ENCODE measurements around the gene RGS5.
A peak's percentile ranks its signal among the peaks of the same experiment; 100 is the strongest.

RGS5 gene

DNA sequence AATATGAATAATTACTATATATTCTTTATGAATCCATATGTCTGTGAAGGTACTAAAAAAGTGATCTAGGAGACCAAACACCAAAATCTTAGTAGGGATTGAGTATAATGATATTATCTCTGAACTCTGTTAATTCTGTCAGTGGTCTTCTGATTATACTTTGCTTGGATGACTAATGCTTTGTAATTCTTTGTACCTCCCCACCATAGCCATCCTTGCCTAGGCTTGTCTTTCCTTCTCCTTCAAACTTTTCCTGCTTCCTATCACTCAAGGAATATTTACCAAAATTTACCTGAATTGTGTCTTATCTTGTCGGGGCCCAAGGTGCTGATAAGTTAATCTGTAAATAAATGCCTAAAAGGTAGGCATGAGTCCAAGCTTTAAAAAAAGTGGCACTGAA lies 845 bp upstream of the RGS5 start:
- in situ Hi-C loops (cut with HindIII; ENCODE audit: low pct_unique_long_range_greater_than_20kb, low sequenced_read_pairs): no loop called here
- TF ChIP-seq JUND (IDR thresholded peaks at IDR 0.05; ENCODE audit: low read depth): no peak

DNA sequence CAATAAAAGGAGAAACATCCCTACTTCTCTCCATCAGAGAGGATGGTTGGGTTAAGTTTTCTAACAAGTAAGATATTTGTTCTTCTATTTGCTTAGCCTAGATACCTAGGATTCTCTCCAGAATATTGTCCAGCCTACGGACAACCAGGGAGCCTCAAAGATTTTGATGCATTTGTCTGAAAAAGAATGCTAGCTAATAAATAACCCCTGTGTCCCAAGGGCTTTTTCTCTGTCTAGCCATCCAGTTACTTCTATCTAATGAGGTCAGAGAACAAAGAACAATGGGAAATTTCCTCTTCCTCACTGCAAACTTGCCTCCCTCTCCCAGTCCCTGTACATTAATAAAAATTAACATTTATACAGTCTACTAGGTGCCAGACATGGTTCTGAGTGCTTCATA lies 810 bp downstream of the RGS5 start:
- in situ Hi-C loops (cut with HindIII; ENCODE audit: low pct_unique_long_range_greater_than_20kb, low sequenced_read_pairs): no loop called here
- DNase-seq (ENCODE audit: low read depth in 1 of 2, low spot score in 1 of 2): no peak
- no peak for TF ChIP-seq JUND (IDR thresholded peaks at IDR 0.05; ENCODE audit: low read depth)

More for the DNA sequence above, 845 bp upstream of the RGS5 start:
- no peak for DNase-seq (ENCODE audit: low read depth in 1 of 2, low spot score in 1 of 2)

DNA sequence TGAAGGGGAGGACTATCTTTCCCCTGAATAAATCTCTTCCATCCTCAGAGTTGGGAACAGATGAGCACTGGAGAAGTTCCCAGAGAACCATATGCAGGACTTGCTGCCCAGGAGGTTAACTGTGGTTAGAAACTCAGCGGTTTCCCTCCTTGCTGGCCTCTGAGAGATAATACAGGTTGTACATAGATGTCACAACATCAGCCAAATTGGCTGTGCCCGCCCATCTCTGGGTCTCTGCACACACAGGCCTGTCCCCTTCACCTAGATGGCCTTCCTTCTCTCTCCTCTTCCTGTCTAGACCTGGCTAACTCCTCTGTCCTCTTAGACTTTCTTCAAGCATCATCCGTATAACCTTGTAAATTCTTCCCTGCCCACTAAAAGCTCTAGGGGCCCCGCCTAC lies 5.7 kb downstream of the RGS5 start:
- TF ChIP-seq JUND (IDR thresholded peaks at IDR 0.05; ENCODE audit: low read depth): no peak
- in situ Hi-C loops (cut with HindIII; ENCODE audit: low pct_unique_long_range_greater_than_20kb, low sequenced_read_pairs): no loop called here
- no peak for DNase-seq (ENCODE audit: low read depth in 1 of 2, low spot score in 1 of 2)

DNA sequence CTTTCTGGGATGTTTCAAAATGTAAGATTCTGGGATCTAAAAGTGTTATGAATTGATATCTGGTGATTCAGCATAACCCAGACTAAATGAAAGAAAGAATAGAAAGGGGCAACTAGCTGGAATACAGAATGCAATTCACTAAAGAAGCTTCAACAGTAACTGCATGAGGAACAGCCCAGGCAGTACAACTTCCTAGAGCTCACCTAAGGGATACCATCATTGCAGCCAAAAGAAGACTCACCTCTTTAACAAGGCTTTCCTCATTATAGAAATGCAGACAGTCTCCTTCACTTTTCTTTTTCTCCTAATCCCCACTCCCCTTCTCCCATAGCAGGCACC lies 6.3 kb downstream of the RGS5 start:
- in situ Hi-C loops (cut with HindIII; ENCODE audit: low pct_unique_long_range_greater_than_20kb, low sequenced_read_pairs): no loop called here
- no peak for TF ChIP-seq JUND (IDR thresholded peaks at IDR 0.05; ENCODE audit: low read depth)
- DNase-seq (ENCODE audit: low read depth in 1 of 2, low spot score in 1 of 2): no peak

DNA sequence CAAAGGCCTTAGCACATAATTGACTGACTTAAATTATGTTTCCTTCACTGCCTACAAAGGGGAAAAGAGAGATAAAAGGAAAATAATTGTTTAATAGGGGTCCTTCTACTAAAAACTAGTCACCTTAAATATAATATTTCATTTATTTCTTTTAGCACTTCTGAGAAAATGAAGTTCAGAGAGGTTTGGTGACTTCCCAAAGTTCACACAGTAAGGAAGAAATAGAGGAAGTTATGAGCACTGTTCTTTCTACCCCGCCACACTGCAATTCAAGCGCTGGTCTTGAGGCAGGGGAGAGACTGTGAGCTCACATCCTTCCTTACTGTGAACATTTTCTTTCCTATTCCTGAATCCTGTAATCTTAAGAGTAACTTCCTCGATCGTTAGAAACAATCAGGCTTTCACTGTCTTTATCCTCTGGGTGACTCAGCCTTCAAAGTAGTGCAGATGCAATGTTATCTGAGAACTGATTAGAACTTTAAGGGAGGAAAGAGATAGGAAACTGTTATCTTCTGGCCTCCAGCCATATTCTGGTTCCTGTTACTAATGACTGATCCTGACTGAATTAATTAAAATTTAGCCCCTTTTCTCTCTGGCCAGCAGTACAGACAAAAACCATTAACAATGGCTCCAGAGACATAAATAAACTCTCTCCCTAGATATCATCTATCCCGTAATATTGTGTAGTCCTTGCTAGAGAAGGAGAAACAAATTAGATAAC lies 6.8 kb downstream of the RGS5 start:
- in situ Hi-C loops (cut with HindIII; ENCODE audit: low pct_unique_long_range_greater_than_20kb, low sequenced_read_pairs): no loop called here
- TF ChIP-seq JUND (IDR thresholded peaks at IDR 0.05; ENCODE audit: low read depth): no peak
- DNase-seq (ENCODE audit: low read depth in 1 of 2, low spot score in 1 of 2): no peak

DNA sequence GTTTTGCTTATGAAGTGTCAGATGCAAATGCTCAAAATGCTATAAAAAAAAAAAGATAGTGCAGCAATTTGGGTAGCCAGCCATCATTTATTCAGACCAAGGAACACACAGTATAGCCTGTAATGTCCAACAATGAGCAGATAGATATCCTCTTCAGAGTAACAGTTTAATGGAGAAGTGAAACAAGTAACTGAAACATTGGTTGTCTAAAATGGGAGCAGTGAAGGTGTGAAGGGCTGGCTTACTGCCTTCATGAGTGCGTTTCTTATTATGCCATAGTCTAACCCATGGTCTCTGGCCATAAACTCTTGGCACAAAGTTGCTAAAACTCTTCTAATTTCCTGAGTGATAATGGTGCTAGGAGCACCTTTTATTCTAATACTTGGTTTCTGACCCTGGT lies 11.4 kb downstream of the RGS5 start:
- no peak for DNase-seq (ENCODE audit: low read depth in 1 of 2, low spot score in 1 of 2)
- in situ Hi-C loops (cut with HindIII; ENCODE audit: low pct_unique_long_range_greater_than_20kb, low sequenced_read_pairs): no loop called here
- TF ChIP-seq JUND (IDR thresholded peaks at IDR 0.05; ENCODE audit: low read depth): no peak

DNA sequence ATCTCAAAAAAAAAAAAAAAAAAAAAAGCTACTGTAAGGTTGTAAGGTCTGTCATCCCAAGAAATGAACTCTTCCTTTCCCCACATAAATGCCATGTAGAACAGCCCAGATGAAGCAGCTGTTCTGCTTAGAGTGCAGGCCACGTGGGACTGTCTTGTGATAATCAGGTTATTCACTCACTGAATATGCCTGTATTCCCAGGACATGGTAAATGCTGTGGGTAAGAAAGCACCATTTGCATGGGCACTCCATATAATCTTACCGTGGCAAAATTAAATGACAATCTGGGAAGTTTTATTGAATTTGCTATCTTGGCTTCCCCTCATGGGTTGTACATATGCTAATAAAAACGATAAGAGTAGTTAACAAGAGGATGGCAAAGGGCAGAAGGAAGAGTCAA lies 13.8 kb downstream of the RGS5 start:
- DNase-seq (ENCODE audit: low read depth in 1 of 2, low spot score in 1 of 2): no peak
- TF ChIP-seq JUND (IDR thresholded peaks at IDR 0.05; ENCODE audit: low read depth): no peak
- in situ Hi-C loops (cut with HindIII; ENCODE audit: low pct_unique_long_range_greater_than_20kb, low sequenced_read_pairs): no loop called here

DNA sequence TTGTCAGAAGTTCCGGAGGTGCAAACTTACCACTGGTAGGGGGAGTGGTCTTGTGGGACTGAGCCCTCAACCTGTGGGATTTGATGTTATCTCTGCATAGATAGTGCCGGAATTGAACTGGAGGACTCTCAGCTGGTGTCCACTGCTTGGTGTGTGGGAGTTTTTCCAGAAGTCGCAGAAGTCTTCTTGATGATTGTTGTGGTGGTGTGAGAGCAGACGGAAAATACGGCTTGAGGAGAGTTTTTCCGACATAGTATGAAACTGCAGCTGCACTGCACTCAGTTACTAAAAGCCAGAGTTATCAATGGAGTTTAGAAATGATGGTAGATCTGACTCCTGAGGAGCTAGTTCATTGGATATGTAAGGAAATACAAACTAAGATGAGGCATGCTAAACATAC lies 14.9 kb downstream of the RGS5 start:
- in situ Hi-C loops (cut with HindIII; ENCODE audit: low pct_unique_long_range_greater_than_20kb, low sequenced_read_pairs): no loop called here
- DNase-seq (ENCODE audit: low read depth in 1 of 2, low spot score in 1 of 2): no peak
- TF ChIP-seq JUND (IDR thresholded peaks at IDR 0.05; ENCODE audit: low read depth): no peak

DNA sequence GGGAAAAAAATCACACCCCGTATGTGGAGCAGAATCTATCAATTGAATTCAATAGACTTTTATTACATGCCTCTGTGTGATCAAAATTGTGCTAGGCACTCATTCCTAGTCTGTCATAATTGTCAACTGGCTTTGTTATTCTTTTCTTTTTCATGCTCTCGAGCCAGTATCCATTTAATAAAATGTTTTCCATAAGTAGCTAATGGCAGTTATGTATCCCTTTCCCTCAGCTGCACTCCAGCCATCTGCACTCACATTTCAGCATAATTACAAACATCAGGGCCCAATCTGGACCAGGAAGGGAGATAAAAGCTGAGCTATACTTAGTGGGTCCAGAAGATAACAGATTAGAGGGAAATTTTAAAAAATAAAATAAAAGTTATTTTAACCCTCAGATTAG lies 15.9 kb downstream of the RGS5 start:
- no peak for TF ChIP-seq JUND (IDR thresholded peaks at IDR 0.05; ENCODE audit: low read depth)
- no peak for DNase-seq (ENCODE audit: low read depth in 1 of 2, low spot score in 1 of 2)
- in situ Hi-C loops (cut with HindIII; ENCODE audit: low pct_unique_long_range_greater_than_20kb, low sequenced_read_pairs): no loop called here

DNA sequence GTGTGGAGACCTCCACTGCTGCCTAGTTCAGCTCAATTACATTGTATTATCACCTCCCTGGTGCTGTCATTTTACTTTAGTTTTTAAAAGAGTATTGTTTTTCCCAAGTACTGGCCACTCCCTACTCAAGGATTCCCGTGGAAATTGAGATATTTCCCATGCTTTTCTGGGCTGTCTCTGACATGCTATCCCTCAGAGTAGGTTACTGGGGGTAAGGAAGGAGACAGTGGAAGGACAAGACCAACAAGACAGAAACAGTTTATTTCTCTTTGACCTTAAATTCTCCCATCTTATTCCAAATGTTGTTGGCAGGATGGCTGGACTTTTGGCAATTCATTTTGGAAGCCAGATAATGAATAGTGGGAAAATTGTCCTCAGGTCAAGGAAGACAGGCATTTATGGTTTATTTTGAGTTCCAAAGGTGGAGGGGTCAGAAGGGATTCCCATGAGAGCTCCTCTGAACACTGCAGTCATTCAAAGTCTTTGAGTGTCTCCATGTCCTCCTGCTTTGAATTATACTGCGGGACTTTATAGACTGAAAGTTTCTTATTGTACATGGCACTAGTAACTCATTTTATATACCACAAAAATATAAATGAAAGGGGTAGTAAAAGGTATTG lies 20.3 kb downstream of the RGS5 start:
- no peak for TF ChIP-seq JUND (IDR thresholded peaks at IDR 0.05; ENCODE audit: low read depth)
- in situ Hi-C loops (cut with HindIII; ENCODE audit: low pct_unique_long_range_greater_than_20kb, low sequenced_read_pairs): no loop called here
- no peak for DNase-seq (ENCODE audit: low read depth in 1 of 2, low spot score in 1 of 2)

DNA sequence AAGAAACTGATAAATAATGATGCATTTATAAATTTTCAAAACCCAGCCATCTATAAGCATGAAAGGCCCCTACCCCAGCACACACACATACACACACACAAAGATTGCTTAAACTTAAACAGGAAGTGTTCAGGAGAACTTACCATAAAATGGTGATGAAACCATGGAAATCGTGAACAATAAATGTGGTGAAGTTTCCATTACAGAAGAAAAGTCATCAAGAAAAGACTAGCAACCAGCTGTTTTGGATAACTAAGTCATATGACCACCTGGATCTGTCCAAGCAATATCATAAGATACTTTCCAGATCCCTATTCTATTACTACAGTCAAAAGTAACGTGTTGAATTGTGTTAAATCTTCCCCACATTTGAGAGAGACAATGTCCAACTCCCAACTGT lies 24.1 kb downstream of the RGS5 start:
- DNase-seq (ENCODE audit: low read depth in 1 of 2, low spot score in 1 of 2): no peak
- in situ Hi-C loops (cut with HindIII; ENCODE audit: low pct_unique_long_range_greater_than_20kb, low sequenced_read_pairs): no loop called here
- no peak for TF ChIP-seq JUND (IDR thresholded peaks at IDR 0.05; ENCODE audit: low read depth)

DNA sequence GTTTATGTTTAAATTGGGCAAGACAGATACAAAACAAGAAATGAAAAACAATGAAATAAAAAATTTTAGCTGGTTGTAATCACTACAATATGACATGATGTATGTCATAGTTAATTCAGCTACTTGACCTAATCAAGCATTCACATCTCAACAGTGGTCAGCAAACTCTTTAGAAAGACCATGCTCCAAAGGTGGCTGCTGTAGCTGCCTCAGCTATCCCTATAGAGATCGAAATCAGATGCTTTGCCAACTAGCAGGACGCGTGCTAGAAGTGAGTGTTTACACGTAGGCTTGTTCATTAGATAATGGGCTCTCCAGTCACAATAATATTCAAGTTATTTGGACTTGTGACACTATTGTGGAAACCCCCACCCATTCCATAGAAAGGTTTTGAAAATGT lies 25.9 kb downstream of the RGS5 start:
- in situ Hi-C loops (cut with HindIII; ENCODE audit: low pct_unique_long_range_greater_than_20kb, low sequenced_read_pairs): no loop called here
- no peak for DNase-seq (ENCODE audit: low read depth in 1 of 2, low spot score in 1 of 2)
- no peak for TF ChIP-seq JUND (IDR thresholded peaks at IDR 0.05; ENCODE audit: low read depth)

DNA sequence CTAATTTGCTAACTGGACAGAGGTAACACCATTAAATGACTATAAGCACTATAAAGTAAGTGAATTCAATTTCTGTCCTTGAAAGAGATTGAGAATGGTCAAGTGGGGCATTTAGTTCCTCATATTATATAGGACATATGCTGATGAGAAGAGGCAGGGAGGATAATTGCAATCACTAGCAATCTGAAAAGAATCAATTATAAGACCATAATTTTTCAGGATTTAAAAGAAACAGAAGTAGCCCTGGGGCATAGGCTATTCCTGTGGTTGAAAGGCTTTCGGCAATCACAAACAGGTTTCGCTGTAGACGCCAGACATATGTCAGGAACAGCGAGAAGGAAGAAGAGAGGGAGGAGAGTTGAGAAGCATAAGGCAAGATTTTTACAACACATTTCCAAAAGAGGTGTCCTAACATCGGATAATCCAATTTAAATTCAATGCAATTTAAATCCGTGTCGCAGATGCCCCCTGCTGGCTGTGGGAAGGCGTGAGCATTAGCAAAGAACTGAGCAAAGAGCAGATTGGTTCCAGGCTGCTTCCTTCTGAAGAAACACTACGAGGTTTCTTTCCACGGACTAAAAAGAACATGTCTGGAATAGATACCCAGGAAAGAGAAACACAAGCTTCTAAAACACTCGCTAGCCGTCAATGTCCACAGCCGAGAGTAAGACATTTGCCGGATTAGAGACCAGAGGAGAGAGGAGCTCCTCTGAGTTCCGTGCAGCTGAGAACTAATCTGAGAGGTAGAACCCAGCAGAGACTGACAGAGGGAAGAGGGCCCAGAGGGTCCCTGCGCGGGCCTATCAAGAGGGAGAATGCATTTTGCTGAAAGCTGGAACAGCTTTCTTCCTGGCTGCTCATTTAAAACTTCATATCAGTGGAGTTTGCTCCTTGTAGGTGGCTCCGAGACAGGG lies 27.9 kb downstream of the RGS5 start:
- no peak for TF ChIP-seq JUND (IDR thresholded peaks at IDR 0.05; ENCODE audit: low read depth)
- in situ Hi-C loops (cut with HindIII; ENCODE audit: low pct_unique_long_range_greater_than_20kb, low sequenced_read_pairs): no loop called here
- peak; percentile 42 to 70 for DNase-seq (ENCODE audit: low read depth in 1 of 2, low spot score in 1 of 2)

Data from T47D (cell line).